Esophagus squamous epithelium (tissue), 5 donors: ENCODE results near the gene ZNF416. TPM values are rescaled to one million over a fixed set of nuclear protein-coding genes. Genes with fewer than 3 reads are reported as not detected.

Experiments
- DNase-seq: peaks from one replicate; lab custom pipeline; 2025; lab: John Stamatoyannopoulos, UW
- H3K27ac ChIP-seq, 4 donors: fragments of 200-600 bp; sonication (generic); one replicate each; pipeline ENCODE4 v1.5.1; 2016 to 2019; ENCODE audit warnings: mild to moderate bottlenecking in 1 of 4
- H3K27me3 ChIP-seq, 4 donors: fragments of 200-600 bp; sonication (generic); 1 replicate in 3 of 4; 2 replicates in 1 of 4; pipeline versions ENCODE4 v1.5.1 to v1.6.0; 2017 to 2021; ENCODE audit warnings: antibody characterized with exemption in 1 of 4
- H3K36me3 ChIP-seq, 3 donors: fragments of 200-600 bp; sonication (generic); one replicate each; pipeline ENCODE4 v1.5.1; 2016 to 2019
- H3K4me1 ChIP-seq, 3 donors: fragments of 200-600 bp; sonication (generic); one replicate each; pipeline ENCODE4 v1.5.1; 2017 to 2019
- H3K4me3 ChIP-seq, 4 donors: fragments of 200-600 bp; sonication (generic); 1 replicate in 3 of 4; 2 replicates in 1 of 4; pipeline ENCODE4 v1.5.1; 2016 to 2019; ENCODE audit warnings: mild to moderate bottlenecking in 2 of 4, moderate library complexity in 1 of 4
- H3K9me3 ChIP-seq, 3 donors: fragments of 200-600 bp; sonication (generic); one replicate each; pipeline ENCODE4 v1.5.1; 2016 to 2019
- POLR2A ChIP-seq, 4 donors: fragments of 450-650 bp; IDR thresholded peaks; one replicate each; pipeline ENCODE4 v1.6.1; 2017; ENCODE audit warnings: antibody characterized with exemption in 4 of 4, mild to moderate bottlenecking in 4 of 4, moderate library complexity in 3 of 4
- WGBS, 2 donors: methylation state at CpG; one replicate each; pipeline ENCODE4 v1.1.5; 2018; 5-methylcytosine and 5-hydroxymethylcytosine counted together
- intact Hi-C: fragments of 100-400 bp; cut with DNase I; formaldehyde crosslinking; loops from one replicate; pipeline ENCODE4 v1.15.0; 2022
- total RNA-seq, 4 donors: library from RNA; depleted of rRNA; stranded (reverse); fragments of >200 nt; gene quantifications; one replicate each; pipeline ENCODE4 v1.1.0, GENCODE V29; 2016
- TF ChIP-seq, protein P1 (sequence below), 6 experiments: fragments of 450-650 bp in 4 of 6; fragments of 200-600 bp in 2 of 6; sonication (generic) in 2 of 6; IDR thresholded peaks; one replicate each; pipeline ENCODE4 v1.5.1; 2016 to 2019; ENCODE audit warnings: antibody characterized with exemption in 6 of 6, mild to moderate bottlenecking in 4 of 6, moderate library complexity in 4 of 6
- donor health status: DM: yes; HTN: yes; CAD: no.

The ZNF416 gene
- 1 to 10 TPM; 1.6 to 6.5 (median 3.9) TPM for total RNA-seq

DNA sequence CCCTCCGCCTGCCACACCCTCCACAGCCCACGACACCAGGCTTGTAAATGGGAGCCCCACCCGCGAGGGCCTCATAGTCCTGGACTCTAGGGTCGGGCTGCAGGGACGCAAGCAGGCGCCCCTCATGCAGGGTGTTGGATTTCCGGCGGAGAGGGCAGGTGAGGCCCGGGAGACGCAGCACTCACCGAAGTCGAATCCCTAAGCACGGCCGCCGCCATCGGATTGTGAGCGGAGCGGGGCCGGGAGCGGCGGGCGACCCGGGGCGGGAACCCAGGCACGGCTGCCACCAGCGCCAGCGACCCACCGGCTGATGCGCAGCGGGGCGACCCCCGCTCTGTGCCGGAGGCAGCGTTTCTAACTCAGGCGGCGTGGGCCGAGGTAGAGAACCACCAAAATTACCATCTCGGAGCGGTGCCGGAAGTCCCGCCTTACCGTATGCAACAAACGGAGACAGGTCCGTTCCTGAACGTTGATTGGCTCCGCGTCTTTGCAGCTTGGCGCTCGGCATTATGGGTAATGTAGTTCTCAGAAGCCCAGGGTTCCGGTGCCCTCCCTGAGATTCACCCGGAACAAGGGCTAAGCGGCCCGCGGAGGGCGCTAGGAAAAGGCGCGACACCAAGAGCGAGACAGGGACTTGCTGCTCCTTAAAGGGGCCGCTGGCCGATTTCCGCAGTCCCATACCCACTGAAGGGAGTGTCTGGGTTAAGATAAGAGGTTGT is at the start of gene ZNF416:
ZNF416 (minus strand) TSS at position 425 of the 719 bp plus-strand sequence; CDS start at position 218, 207 bp downstream.
- Histone ChIP-seq H3K9me3 (peaks cover 0 to 66% (median 47%) of the 10 kb centered on the region in 3 donors), H3K36me3 (peaks cover 22 to 37% (median 22%) of the 10 kb centered on the region in 3 donors), H3K4me1 (peaks cover 13 to 24% (median 20%) of the 10 kb centered on the region in 3 donors), H3K4me3 (peak within 1 kb of the TSS; percentile 59 to 92 (median 78)), H3K27ac (peak within 1 kb of the TSS; percentile 78 to 91 (median 81)), H3K27me3 (no peaks in the 10 kb centered on the region)
- intact Hi-C loops = no loop called here
- peak in 1 of 4 donors; percentile 23 for TF ChIP-seq POLR2A (IDR thresholded peaks at IDR 0.05)
- TF ChIP-seq, protein P1, sequence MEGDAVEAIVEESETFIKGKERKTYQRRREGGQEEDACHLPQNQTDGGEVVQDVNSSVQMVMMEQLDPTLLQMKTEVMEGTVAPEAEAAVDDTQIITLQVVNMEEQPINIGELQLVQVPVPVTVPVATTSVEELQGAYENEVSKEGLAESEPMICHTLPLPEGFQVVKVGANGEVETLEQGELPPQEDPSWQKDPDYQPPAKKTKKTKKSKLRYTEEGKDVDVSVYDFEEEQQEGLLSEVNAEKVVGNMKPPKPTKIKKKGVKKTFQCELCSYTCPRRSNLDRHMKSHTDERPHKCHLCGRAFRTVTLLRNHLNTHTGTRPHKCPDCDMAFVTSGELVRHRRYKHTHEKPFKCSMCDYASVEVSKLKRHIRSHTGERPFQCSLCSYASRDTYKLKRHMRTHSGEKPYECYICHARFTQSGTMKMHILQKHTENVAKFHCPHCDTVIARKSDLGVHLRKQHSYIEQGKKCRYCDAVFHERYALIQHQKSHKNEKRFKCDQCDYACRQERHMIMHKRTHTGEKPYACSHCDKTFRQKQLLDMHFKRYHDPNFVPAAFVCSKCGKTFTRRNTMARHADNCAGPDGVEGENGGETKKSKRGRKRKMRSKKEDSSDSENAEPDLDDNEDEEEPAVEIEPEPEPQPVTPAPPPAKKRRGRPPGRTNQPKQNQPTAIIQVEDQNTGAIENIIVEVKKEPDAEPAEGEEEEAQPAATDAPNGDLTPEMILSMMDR (IDR thresholded peaks at IDR 0.05) = peak in 1 of 6 experiments; percentile 24
- peak; percentile 88 for DNase-seq
- WGBS, 2 donors = 0 to 1% methylated on average over 10 to 16 of the region's 62 CpGs

DNA sequence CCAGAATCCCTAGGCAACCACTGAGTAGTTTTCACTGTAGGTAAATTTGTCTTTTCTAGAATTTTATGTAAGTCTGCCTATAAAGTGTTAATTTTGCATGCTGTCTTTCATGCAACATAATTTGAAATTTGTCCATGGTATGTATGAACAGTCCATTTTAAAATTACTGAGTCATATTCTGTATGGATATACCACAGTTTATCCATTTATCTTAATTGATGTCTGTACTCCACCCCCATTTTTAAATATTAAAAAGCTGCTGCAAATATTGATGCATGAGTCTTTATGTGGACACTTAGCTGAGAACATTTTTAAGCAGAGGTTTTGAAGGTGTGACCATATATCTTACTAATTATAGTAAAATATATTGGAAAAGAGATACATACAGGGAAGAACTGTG is 44.4 kb upstream of the ZNF416 start:
- DNase-seq = no peak
- no peak overlapping the region for H3K27ac ChIP-seq
- TF ChIP-seq, protein P1 (IDR thresholded peaks at IDR 0.05) = no peak
- TF ChIP-seq POLR2A (IDR thresholded peaks at IDR 0.05) = no peak
- peaks cover 21 to 98% (median 89%) of the 10 kb centered on the region in 3 donors for H3K9me3 ChIP-seq
- intact Hi-C loops = no loop called here
- H3K36me3 ChIP-seq = peaks cover 32 to 72% (median 40%) of the 10 kb centered on the region in 3 donors
- H3K4me3 ChIP-seq = no peak overlapping the region
- no peaks in the 10 kb centered on the region for H3K27me3 ChIP-seq
- H3K4me1 ChIP-seq = no peaks in the 10 kb centered on the region

DNA sequence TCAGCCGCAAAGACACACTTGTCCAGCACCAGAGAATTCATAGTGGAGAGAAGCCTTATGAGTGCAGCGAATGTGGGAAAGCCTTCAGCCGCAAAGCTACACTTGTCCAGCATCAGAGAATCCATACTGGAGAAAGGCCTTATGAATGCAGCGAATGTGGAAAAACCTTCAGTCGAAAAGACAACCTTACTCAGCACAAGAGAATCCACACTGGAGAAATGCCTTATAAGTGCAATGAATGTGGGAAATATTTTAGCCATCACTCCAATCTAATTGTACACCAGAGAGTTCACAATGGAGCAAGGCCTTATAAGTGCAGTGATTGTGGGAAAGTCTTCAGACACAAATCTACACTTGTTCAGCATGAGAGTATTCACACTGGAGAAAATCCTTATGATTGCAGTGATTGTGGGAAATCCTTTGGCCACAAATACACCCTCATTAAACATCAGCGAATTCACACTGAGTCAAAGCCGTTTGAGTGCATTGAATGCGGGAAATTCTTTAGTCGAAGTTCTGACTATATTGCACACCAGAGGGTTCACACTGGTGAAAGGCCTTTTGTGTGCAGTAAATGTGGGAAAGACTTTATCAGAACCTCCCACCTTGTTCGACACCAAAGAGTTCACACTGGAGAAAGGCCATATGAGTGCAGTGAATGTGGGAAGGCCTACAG is 42.1 kb upstream of the ZNF416 start:
- Histone ChIP-seq H3K36me3 (peaks cover 53 to 95% (median 56%) of the 10 kb centered on the region in 3 donors), H3K27ac (no peak overlapping the region), H3K4me3 (peak overlapping the region in 1 of 4 donors; percentile 37), H3K4me1 (peaks cover 0 to 2% (median 0%) of the 10 kb centered on the region in 3 donors), H3K27me3 (no peaks in the 10 kb centered on the region), H3K9me3 (peaks cover 26 to 100% (median 91%) of the 10 kb centered on the region in 3 donors)
- TF ChIP-seq, protein P1 (IDR thresholded peaks at IDR 0.05) = no peak
- no peak for TF ChIP-seq POLR2A (IDR thresholded peaks at IDR 0.05)
- intact Hi-C loops = no loop called here
- 94 to 97% methylated on average over 10 of the region's 10 CpGs for WGBS, 2 donors
- no peak for DNase-seq

DNA sequence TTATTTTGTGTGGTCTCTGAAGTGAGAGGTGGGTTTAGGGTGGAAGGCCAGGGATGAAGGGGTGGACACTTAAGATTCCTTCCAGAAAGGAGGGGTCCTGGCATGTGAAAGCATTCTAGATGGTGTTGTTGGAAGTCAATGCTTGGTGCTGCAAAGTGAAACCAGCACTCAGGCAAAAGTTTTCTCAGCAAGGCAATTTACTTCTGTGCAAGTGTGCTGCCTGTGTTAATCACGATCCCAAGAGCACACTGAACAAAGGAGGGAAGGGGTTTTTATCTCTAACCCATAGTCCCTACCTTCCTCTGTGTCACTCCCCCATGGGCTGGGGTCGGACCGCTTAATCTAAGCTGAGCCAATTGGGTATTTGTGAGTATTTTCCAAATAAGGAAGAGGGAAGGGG is 36.6 kb upstream of the ZNF416 start:
- H3K27ac ChIP-seq = no peak overlapping the region
- no peaks in the 10 kb centered on the region for H3K27me3 ChIP-seq
- peaks cover 39 to 56% (median 43%) of the 10 kb centered on the region in 3 donors for H3K36me3 ChIP-seq
- H3K4me3 ChIP-seq = peak overlapping the region in 2 of 4 donors; percentile 98 to 99
- intact Hi-C loops = no loop called here
- H3K9me3 ChIP-seq = peaks cover 8 to 76% (median 59%) of the 10 kb centered on the region in 3 donors
- H3K4me1 ChIP-seq = peaks cover 5 to 23% (median 10%) of the 10 kb centered on the region in 3 donors
- WGBS, 2 donors = 94 to 100% methylated on average over 3 of the region's 3 CpGs
- DNase-seq = no peak
- TF ChIP-seq POLR2A (IDR thresholded peaks at IDR 0.05) = no peak
- TF ChIP-seq, protein P1 (IDR thresholded peaks at IDR 0.05) = no peak
